DND-41 (cell line): ENCODE results near the gene APOO.

ENCODE experiments used
- ATAC-seq: fragments of 200-7000 bp; cut with Tn5 transposase; 3 replicates; pipeline ENCODE4 v1.9.1; 2021; ENCODE audit warnings: low read depth; ENCODE audit not compliant: insufficient read depth
- DNase-seq: peaks from one replicate; pipeline ENCODE4 v3.0.0-alpha.2; 2020
- H2AFZ ChIP-seq: 2 replicates; pipeline ENCODE4 v1.6.0; 2012; ENCODE audit warnings: low read depth, low read length
- H3K27ac ChIP-seq: 2 replicates; pipeline ENCODE4 v1.5.1; 2012; ENCODE audit warnings: low read length, inconsistent platforms
- H3K27me3 ChIP-seq: fragments of 200-600 bp; sonication (generic); 2 replicates; pipeline ENCODE4 v1.6.0; 2012; ENCODE audit warnings: low read length, mild to moderate bottlenecking, inconsistent platforms; ENCODE audit not compliant: insufficient read depth, poor library complexity
- H3K36me3 ChIP-seq: 2 replicates; pipeline ENCODE4 v1.5.1; 2012; ENCODE audit warnings: low read length, inconsistent platforms; ENCODE audit not compliant: insufficient read depth
- H3K4me1 ChIP-seq: 2 replicates; pipeline ENCODE4 v1.5.1; 2012; ENCODE audit warnings: mild to moderate bottlenecking, low read length; ENCODE audit not compliant: insufficient read depth
- H3K4me2 ChIP-seq: 2 replicates; pipeline ENCODE4 v1.6.0; 2012; ENCODE audit warnings: mild to moderate bottlenecking, moderate library complexity, low read length, inconsistent platforms; ENCODE audit not compliant: insufficient read depth
- H3K4me3 ChIP-seq, 2 experiments: fragments of 200-600 bp in 1 of 2; shearing (Covaris generic) in 1 of 2; 2 replicates each; pipeline ENCODE4 v1.5.1; 2012 to 2016; ENCODE audit warnings: inconsistent platforms in 2 of 2, low read length in 2 of 2, mild to moderate bottlenecking in 2 of 2, low read depth in 1 of 2, moderate library complexity in 1 of 2
- H3K79me2 ChIP-seq: 2 replicates; pipeline ENCODE4 v1.6.0; 2012; ENCODE audit warnings: low read length, inconsistent platforms; ENCODE audit not compliant: insufficient read depth
- H3K9ac ChIP-seq: 2 replicates; pipeline ENCODE4 v1.6.0; 2012; ENCODE audit warnings: low read depth, mild to moderate bottlenecking, inconsistent platforms, low read length, moderate library complexity
- H3K9me3 ChIP-seq: 2 replicates; pipeline ENCODE4 v1.5.1; 2012; ENCODE audit warnings: low read length, moderate library complexity, mild to moderate bottlenecking, inconsistent platforms; ENCODE audit not compliant: insufficient read depth, severe bottlenecking
- H4K20me1 ChIP-seq: 2 replicates; pipeline ENCODE4 v1.6.0; 2012; ENCODE audit warnings: low read length; ENCODE audit not compliant: insufficient read depth
- EZH2 ChIP-seq: IDR thresholded peaks from 3 replicates; pipeline ENCODE4 v1.6.1; 2012; ENCODE audit warnings: borderline replicate concordance, low read depth, mild to moderate bottlenecking, moderate library complexity, low read length, inconsistent platforms; ENCODE audit not compliant: severe bottlenecking
- TF ChIP-seq, protein P1 (sequence below): IDR thresholded peaks from 2 replicates; pipeline ENCODE4 v1.5.1; 2012; ENCODE audit warnings: borderline replicate concordance, low read length, moderate library complexity, mild to moderate bottlenecking; ENCODE audit not compliant: poor library complexity, severe bottlenecking; ENCODE audit errors: extremely low read depth

APOO gene

DNA sequence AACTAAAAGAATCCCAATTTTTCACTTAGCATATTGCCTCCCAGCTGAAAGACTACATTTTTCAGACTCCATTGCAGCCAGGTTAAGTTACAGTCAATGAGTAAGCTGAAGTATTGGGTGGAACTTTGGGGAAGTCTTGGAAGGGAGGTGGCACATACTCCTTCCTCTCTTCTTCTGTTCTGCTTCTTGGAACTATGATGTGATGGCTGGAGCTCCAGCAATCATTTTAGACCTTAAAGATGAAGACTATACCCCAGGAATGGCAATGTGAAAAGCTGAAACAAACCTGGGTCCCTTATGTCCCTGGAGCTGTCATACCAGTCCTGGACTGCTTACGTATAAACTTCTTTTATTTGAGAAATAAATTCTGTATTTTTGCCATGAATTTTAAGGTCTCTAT, 93.9 kb downstream of the APOO start:
- Histone ChIP-seq H3K4me1 (no peaks in the 10 kb centered on the region), H3K9me3 (no peaks in the 10 kb centered on the region), H2AFZ (no peak overlapping the region), H3K9ac (no peak overlapping the region), H4K20me1 (no peaks in the 10 kb centered on the region), H3K79me2 (no peaks in the 10 kb centered on the region), H3K27ac (no peak overlapping the region), H3K27me3 (no peaks in the 10 kb centered on the region), H3K4me2 (no peak overlapping the region), H3K4me3 (no peak overlapping the region), H3K36me3 (no peaks in the 10 kb centered on the region)
- TF ChIP-seq, protein P1, sequence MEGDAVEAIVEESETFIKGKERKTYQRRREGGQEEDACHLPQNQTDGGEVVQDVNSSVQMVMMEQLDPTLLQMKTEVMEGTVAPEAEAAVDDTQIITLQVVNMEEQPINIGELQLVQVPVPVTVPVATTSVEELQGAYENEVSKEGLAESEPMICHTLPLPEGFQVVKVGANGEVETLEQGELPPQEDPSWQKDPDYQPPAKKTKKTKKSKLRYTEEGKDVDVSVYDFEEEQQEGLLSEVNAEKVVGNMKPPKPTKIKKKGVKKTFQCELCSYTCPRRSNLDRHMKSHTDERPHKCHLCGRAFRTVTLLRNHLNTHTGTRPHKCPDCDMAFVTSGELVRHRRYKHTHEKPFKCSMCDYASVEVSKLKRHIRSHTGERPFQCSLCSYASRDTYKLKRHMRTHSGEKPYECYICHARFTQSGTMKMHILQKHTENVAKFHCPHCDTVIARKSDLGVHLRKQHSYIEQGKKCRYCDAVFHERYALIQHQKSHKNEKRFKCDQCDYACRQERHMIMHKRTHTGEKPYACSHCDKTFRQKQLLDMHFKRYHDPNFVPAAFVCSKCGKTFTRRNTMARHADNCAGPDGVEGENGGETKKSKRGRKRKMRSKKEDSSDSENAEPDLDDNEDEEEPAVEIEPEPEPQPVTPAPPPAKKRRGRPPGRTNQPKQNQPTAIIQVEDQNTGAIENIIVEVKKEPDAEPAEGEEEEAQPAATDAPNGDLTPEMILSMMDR, result no peak
- TF ChIP-seq EZH2, result no peak
- DNase-seq (no peak), ATAC-seq (no peak)

DNA sequence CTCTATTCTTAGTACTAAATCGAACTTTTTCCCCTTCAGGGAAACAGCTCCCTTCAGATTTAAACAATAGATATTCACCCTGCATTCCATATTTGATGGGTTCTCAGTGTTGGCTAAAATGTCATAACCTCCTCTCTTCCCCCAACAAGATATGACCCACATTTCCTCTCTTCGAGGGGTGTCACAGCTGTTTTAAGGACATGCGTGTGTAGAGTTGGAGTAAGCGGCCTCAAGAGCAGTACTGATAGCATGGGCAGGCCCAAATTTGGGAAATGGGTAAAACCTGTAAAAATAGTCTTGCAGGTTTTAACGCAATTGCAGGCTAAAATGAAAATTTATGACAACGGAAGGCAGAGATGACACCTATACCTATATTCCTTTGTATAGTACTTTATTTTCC, 96.1 kb downstream of the APOO start:
- no peaks in the 10 kb centered on the region for H3K4me1 ChIP-seq
- no peaks in the 10 kb centered on the region for H3K9me3 ChIP-seq
- H3K79me2 ChIP-seq, result no peaks in the 10 kb centered on the region
- no peaks in the 10 kb centered on the region for H4K20me1 ChIP-seq
- DNase-seq (no peak), ATAC-seq (no peak)
- H3K9ac ChIP-seq, result no peak overlapping the region
- TF ChIP-seq EZH2, result no peak
- TF ChIP-seq, protein P1, result no peak
- no peak overlapping the region for H3K4me2 ChIP-seq
- H3K27me3 ChIP-seq, result no peaks in the 10 kb centered on the region
- no peak overlapping the region for H2AFZ ChIP-seq
- no peak overlapping the region for H3K27ac ChIP-seq
- H3K36me3 ChIP-seq, result no peaks in the 10 kb centered on the region
- H3K4me3 ChIP-seq, result no peak overlapping the region

DNA sequence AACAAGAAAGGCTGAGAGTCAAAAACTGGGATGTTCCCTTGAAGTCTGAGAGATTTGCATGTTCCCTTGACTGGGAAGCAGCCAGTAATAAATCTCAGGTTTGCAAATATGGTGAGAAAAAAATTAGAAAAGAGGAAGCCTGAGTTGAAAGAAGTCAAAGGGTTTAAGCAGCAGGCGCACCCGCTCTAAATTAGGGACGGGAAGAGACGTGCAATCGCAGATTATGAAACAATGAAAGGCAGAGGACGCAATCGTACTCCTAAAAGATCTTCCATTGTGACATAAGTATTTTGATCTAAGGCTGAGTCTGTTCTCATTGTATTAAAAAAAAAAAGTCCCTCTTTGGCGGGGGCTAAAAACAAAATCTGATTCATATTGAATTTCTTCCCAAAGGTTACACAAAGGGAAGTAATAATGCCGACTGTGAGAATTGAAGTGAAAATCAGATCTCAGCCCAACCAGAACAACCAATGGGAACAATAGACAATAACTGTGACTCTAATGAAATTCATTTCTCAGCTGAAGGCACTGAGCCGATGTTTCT, 96.6 kb downstream of the APOO start:
- DNase-seq, result no peak
- Histone ChIP-seq H3K79me2 (no peaks in the 10 kb centered on the region), H3K36me3 (no peaks in the 10 kb centered on the region), H3K27ac (no peak overlapping the region), H3K9ac (no peak overlapping the region), H2AFZ (no peak overlapping the region), H3K4me1 (no peaks in the 10 kb centered on the region), H3K4me2 (no peak overlapping the region), H4K20me1 (no peaks in the 10 kb centered on the region), H3K4me3 (no peak overlapping the region), H3K27me3 (no peaks in the 10 kb centered on the region), H3K9me3 (no peaks in the 10 kb centered on the region)
- no peak for ATAC-seq
- no peak for TF ChIP-seq EZH2
- TF ChIP-seq, protein P1, result no peak

- Histone ChIP-seq H3K27ac (no peak overlapping the region), H2AFZ (no peak overlapping the region), H3K9me3 (no peaks in the 10 kb centered on the region), H3K4me1 (no peaks in the 10 kb centered on the region), H3K4me3 (no peak overlapping the region), H3K79me2 (no peaks in the 10 kb centered on the region), H3K4me2 (no peak overlapping the region), H3K27me3 (no peaks in the 10 kb centered on the region), H4K20me1 (no peaks in the 10 kb centered on the region), H3K9ac (no peak overlapping the region), H3K36me3 (no peaks in the 10 kb centered on the region)
- ATAC-seq (no peak), DNase-seq (no peak)
- TF ChIP-seq, protein P1, result no peak
- TF ChIP-seq EZH2, result no peak
These were observed 97.5 kb downstream of the APOO start for GRCh38 chrX:23810279-23810678.
